HepG2 (cell line): Measurements from ENCODE around the gene FAM110C. TPM values are rescaled to one million over a fixed set of nuclear protein-coding genes. Genes with fewer than 3 reads are reported as not detected.

ENCODE experiments used
- CCDC6 ChIP-seq: sonication (generic); formaldehyde crosslinking; IDR thresholded peaks from 2 replicates; pipeline ENCODE4 v1.8.1; 2022; ENCODE audit warnings: mild to moderate bottlenecking, missing genetic modification reagents, moderate library complexity
- ELF3 ChIP-seq: IDR thresholded peaks from 2 replicates; pipeline ENCODE4 v1.6.1; 2016; ENCODE audit warnings: missing genetic modification reagents, missing compliant biosample characterization
- MZF1 ChIP-seq: sonication (generic); formaldehyde crosslinking; IDR thresholded peaks from 2 replicates; pipeline ENCODE4 v1.8.1; 2023; ENCODE audit warnings: mild to moderate bottlenecking, missing genetic modification reagents, borderline replicate concordance
- NCOA1 ChIP-seq: sonication (generic); formaldehyde crosslinking; IDR thresholded peaks from 2 replicates; pipeline ENCODE4 v1.9.0; 2021; ENCODE audit warnings: missing genetic modification reagents
- PTBP1 ChIP-seq: fragments of 200-400 bp; formaldehyde crosslinking; IDR thresholded peaks from 2 replicates; pipeline ENCODE4 v1.6.1; 2018; ENCODE audit warnings: low read length, low read depth; ENCODE audit not compliant: poor library complexity, severe bottlenecking
- RBFOX2 ChIP-seq: fragments of 200-400 bp; formaldehyde crosslinking; IDR thresholded peaks from 2 replicates; pipeline ENCODE4 v1.6.1; 2017; ENCODE audit warnings: low read depth, mild to moderate bottlenecking, low read length
- SNRNP70 ChIP-seq: fragments of 200-400 bp; formaldehyde crosslinking; IDR thresholded peaks from 2 replicates; pipeline ENCODE4 v1.6.1; 2017; ENCODE audit warnings: mild to moderate bottlenecking, low read depth, low read length, moderate library complexity
- TAF1 ChIP-seq: sonication (generic); formaldehyde crosslinking; IDR thresholded peaks from 2 replicates; pipeline ENCODE4 v1.4.0; 2020; ENCODE audit warnings: missing genetic modification reagents
- TBX2 ChIP-seq: sonication (generic); formaldehyde crosslinking; IDR thresholded peaks from 2 replicates; pipeline ENCODE4 v1.5.0; 2020; ENCODE audit warnings: missing genetic modification reagents, mild to moderate bottlenecking, borderline replicate concordance
- TCF7L2 ChIP-seq: IDR thresholded peaks from 2 replicates; pipeline ENCODE4 v1.6.1; 2011; ENCODE audit warnings: mild to moderate bottlenecking, low read depth, low read length, moderate library complexity
- ZFAT ChIP-seq: sonication (generic); formaldehyde crosslinking; conservative IDR thresholded peaks from 2 replicates; pipeline ENCODE4 v1.8.1; 2023; ENCODE audit warnings: missing genetic modification reagents, inconsistent platforms
- ZFP36L2 ChIP-seq: sonication (generic); formaldehyde crosslinking; IDR thresholded peaks from 2 replicates; pipeline ENCODE4 v1.4.0; 2020; ENCODE audit warnings: missing genetic modification reagents
- ZNF101 ChIP-seq: sonication (generic); formaldehyde crosslinking; IDR thresholded peaks from 2 replicates; pipeline ENCODE4 v1.4.0; 2020; ENCODE audit warnings: mild to moderate bottlenecking, low read depth, missing genetic modification reagents, borderline replicate concordance
- ZNF160 ChIP-seq: sonication (generic); formaldehyde crosslinking; IDR thresholded peaks from 2 replicates; pipeline ENCODE4 v1.8.0; 2022; ENCODE audit warnings: mild to moderate bottlenecking, inconsistent platforms, missing genetic modification reagents
- ZNF251 ChIP-seq: sonication (generic); formaldehyde crosslinking; IDR thresholded peaks from 2 replicates; pipeline ENCODE4 v1.9.0; 2021; ENCODE audit warnings: mild to moderate bottlenecking, missing genetic modification reagents
- ZNF749 ChIP-seq: sonication (generic); formaldehyde crosslinking; IDR thresholded peaks from 2 replicates; pipeline ENCODE4 v1.8.0; 2022; ENCODE audit warnings: mild to moderate bottlenecking, missing genetic modification reagents, moderate library complexity, borderline replicate concordance
- ZNF775 ChIP-seq: sonication (generic); formaldehyde crosslinking; IDR thresholded peaks from 2 replicates; pipeline ENCODE4 v1.4.0; 2020; ENCODE audit warnings: missing genetic modification reagents, mild to moderate bottlenecking, moderate library complexity, borderline replicate concordance
- ZNF839 ChIP-seq: sonication (generic); formaldehyde crosslinking; IDR thresholded peaks from 2 replicates; pipeline ENCODE4 v1.4.0; 2020; ENCODE audit warnings: missing genetic modification reagents, mild to moderate bottlenecking, borderline replicate concordance
- polyA plus RNA-seq, 8 experiments: library from polyadenylated mRNA; depleted of rRNA in 3 of 8; stranded (reverse) in 7 of 8; unstranded in 1 of 8; fragments of >200 nt; fragmentation: Illumina TruSeq in 4 of 8; extraction: Trizol in 4 of 8; gene quantifications; 2 replicates each; pipeline versions ENCODE4 v1.2.1 to v1.2.3, GENCODE V29; 2011 to 2016; ENCODE audit warnings: low read depth in 4 of 8, missing spikeins in 1 of 8, mixed read lengths in 1 of 8; ENCODE audit not compliant: insufficient read depth in 1 of 8
- total RNA-seq, 5 experiments: library from RNA; depleted of rRNA; stranded (reverse); fragments of >200 nt; fragmentation: Illumina TruSeq; extraction: Trizol; gene quantifications; 2 replicates each; pipeline ENCODE4 v1.2.3, GENCODE V29; 2016; ENCODE audit warnings: low read depth in 1 of 5
- TF ChIP-seq, protein P1 (sequence below): sonication (generic); formaldehyde crosslinking; IDR thresholded peaks from 2 replicates; pipeline ENCODE4 v1.4.0; 2020; ENCODE audit warnings: mild to moderate bottlenecking, missing genetic modification reagents
- TF ChIP-seq, protein P2 (sequence below): sonication (generic); formaldehyde crosslinking; IDR thresholded peaks from 2 replicates; pipeline ENCODE4 v1.4.0; 2020; ENCODE audit warnings: missing genetic modification reagents, mild to moderate bottlenecking, borderline replicate concordance
- TF ChIP-seq, protein P3 (sequence below): sonication (generic); formaldehyde crosslinking; IDR thresholded peaks from 2 replicates; pipeline ENCODE4 v1.5.0; 2020; ENCODE audit warnings: missing genetic modification reagents, mild to moderate bottlenecking, borderline replicate concordance
- TF ChIP-seq, protein P4 (sequence below): sonication (generic); formaldehyde crosslinking; IDR thresholded peaks from 2 replicates; pipeline ENCODE4 v1.4.0; 2020; ENCODE audit warnings: missing genetic modification reagents, borderline replicate concordance

The FAM110C gene
- total and polyA plus RNA-seq, 2 of the 13 experiments (the other 11 are each of a cell fraction or from before 2014, with no cell fraction given): 1.2 to 3.5 TPM

DNA sequence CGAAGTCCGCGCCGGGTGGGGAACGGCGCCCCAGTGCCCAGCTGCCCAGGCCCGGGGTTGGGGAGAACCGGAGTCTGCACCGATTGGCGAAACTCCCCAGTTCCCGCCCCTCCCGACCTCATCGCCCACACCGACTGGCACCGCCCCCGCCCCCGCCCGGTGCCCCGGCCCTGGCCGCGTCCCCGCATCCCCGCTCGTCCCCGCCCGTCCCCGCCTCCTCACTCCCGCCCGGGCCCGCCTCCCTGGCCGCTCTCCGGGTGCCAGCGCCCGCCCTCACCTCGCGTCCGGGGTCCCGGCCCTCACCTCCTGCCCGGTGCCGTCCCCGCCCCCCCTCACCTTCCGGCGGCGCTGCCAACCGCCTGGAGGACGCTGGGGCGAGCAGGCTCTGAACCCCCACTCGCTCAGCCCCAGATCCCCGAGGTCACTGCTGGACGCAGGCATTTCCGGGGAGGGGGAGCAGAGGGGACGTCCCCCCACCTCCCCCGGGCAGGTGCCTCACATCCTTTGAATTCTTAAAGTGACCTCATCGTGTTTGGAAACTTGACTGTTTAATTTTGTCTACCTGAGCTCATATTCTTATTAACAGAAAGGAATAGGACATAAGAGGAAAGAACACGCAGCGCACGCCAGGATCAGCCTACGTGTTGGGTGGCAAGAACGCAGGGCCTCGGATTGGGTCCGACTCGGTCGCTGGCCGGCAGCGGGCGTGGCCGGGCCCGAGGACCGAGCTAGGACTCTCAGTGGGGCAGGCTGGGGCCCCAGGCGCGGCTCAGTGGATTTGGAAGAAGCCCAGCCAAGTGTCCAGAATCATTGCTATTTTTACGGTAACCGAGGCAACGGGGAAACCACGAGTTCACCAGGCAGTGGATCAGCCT lies at the start of gene FAM110C (continued):
- no peak for TF ChIP-seq MZF1 (CRISPR knock-in tag)
- peak; percentile 41; the same call in 1 of the 2 replicates for TF ChIP-seq RBFOX2
- TF ChIP-seq ZFP36L2 (CRISPR knock-in tag): no peak
- peak; percentile 44; the same call in 1 of the 2 replicates for TF ChIP-seq ELF3 (CRISPR knock-in tag)
- TF ChIP-seq TCF7L2: no peak
- TF ChIP-seq, protein P1, sequence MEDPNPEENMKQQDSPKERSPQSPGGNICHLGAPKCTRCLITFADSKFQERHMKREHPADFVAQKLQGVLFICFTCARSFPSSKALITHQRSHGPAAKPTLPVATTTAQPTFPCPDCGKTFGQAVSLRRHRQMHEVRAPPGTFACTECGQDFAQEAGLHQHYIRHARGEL (CRISPR knock-in tag): no peak
- TF ChIP-seq, protein P2, sequence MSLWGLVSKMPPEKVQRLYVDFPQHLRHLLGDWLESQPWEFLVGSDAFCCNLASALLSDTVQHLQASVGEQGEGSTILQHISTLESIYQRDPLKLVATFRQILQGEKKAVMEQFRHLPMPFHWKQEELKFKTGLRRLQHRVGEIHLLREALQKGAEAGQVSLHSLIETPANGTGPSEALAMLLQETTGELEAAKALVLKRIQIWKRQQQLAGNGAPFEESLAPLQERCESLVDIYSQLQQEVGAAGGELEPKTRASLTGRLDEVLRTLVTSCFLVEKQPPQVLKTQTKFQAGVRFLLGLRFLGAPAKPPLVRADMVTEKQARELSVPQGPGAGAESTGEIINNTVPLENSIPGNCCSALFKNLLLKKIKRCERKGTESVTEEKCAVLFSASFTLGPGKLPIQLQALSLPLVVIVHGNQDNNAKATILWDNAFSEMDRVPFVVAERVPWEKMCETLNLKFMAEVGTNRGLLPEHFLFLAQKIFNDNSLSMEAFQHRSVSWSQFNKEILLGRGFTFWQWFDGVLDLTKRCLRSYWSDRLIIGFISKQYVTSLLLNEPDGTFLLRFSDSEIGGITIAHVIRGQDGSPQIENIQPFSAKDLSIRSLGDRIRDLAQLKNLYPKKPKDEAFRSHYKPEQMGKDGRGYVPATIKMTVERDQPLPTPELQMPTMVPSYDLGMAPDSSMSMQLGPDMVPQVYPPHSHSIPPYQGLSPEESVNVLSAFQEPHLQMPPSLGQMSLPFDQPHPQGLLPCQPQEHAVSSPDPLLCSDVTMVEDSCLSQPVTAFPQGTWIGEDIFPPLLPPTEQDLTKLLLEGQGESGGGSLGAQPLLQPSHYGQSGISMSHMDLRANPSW (CRISPR knock-in tag): no peak
- TF ChIP-seq SNRNP70: no peak
- TF ChIP-seq CCDC6 (CRISPR knock-in tag): no peak
- TF ChIP-seq ZNF160 (CRISPR knock-in tag): no peak
- TF ChIP-seq, protein P3, sequence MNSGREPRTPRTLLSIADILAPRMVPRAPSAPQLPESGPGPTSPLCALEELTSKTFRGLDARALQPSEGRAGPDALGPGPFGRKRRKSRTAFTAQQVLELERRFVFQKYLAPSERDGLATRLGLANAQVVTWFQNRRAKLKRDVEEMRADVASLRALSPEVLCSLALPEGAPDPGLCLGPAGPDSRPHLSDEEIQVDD: no peak
- no peak for TF ChIP-seq NCOA1 (CRISPR knock-in tag)
- TF ChIP-seq, protein P4, sequence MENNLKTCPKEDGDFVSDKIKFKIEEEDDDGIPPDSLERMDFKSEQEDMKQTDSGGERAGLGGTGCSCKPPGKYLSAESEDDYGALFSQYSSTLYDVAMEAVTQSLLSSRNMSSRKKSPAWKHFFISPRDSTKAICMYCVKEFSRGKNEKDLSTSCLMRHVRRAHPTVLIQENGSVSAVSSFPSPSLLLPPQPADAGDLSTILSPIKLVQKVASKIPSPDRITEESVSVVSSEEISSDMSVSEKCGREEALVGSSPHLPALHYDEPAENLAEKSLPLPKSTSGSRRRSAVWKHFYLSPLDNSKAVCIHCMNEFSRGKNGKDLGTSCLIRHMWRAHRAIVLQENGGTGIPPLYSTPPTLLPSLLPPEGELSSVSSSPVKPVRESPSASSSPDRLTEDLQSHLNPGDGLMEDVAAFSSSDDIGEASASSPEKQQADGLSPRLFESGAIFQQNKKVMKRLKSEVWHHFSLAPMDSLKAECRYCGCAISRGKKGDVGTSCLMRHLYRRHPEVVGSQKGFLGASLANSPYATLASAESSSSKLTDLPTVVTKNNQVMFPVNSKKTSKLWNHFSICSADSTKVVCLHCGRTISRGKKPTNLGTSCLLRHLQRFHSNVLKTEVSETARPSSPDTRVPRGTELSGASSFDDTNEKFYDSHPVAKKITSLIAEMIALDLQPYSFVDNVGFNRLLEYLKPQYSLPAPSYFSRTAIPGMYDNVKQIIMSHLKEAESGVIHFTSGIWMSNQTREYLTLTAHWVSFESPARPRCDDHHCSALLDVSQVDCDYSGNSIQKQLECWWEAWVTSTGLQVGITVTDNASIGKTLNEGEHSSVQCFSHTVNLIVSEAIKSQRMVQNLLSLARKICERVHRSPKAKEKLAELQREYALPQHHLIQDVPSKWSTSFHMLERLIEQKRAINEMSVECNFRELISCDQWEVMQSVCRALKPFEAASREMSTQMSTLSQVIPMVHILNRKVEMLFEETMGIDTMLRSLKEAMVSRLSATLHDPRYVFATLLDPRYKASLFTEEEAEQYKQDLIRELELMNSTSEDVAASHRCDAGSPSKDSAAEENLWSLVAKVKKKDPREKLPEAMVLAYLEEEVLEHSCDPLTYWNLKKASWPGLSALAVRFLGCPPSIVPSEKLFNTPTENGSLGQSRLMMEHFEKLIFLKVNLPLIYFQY (CRISPR knock-in tag): no peak
- no peak for TF ChIP-seq ZNF101 (CRISPR knock-in tag)
- peak; percentile 67; the same call in 1 of the 2 replicates for TF ChIP-seq ZNF839 (CRISPR knock-in tag)
- TF ChIP-seq ZNF775 (CRISPR knock-in tag): no peak
- no peak for TF ChIP-seq ZFAT
- TF ChIP-seq PTBP1: no peak
- TF ChIP-seq ZNF251 (CRISPR knock-in tag): no peak
- TF ChIP-seq TBX2 (CRISPR knock-in tag): 0 out of 2 replicates have a peak, but pooled peaks have one; percentile 15
- TF ChIP-seq ZNF749 (CRISPR knock-in tag): no peak
- peak; percentile 25; the same call in 1 of the 2 replicates for TF ChIP-seq TAF1 (CRISPR knock-in tag)
